Duodenal mucosa (tissue), 2 donors: ENCODE data around the gene C3orf62.

Experiments
- H3K27ac ChIP-seq: one replicate; pipeline ENCODE4 v1.7.0; 2013; ENCODE audit warnings: low read depth, low read length
- H3K27me3 ChIP-seq, 2 donors: one replicate each; pipeline ENCODE4 v1.7.0; 2013; ENCODE audit warnings: low read length in 2 of 2, control low read depth in 1 of 2; ENCODE audit not compliant: insufficient read depth in 2 of 2, control insufficient read depth in 1 of 2
- H3K36me3 ChIP-seq, 2 donors: one replicate each; pipeline ENCODE4 v1.7.0; 2013; ENCODE audit warnings: low read length in 2 of 2, control low read depth in 1 of 2; ENCODE audit not compliant: insufficient read depth in 2 of 2, control insufficient read depth in 1 of 2
- H3K4me1 ChIP-seq, 2 donors: one replicate each; pipeline ENCODE4 v1.7.0; 2013; ENCODE audit warnings: low read length in 2 of 2, control low read depth in 1 of 2; ENCODE audit not compliant: insufficient read depth in 2 of 2, control insufficient read depth in 1 of 2
- H3K4me3 ChIP-seq, 2 donors: one replicate each; pipeline ENCODE4 v1.7.0; 2013; ENCODE audit warnings: low read length in 2 of 2, low read depth in 1 of 2
- H3K9ac ChIP-seq, 2 donors: one replicate each; pipeline ENCODE4 v1.7.0; 2013; ENCODE audit warnings: low read length in 2 of 2, low read depth in 1 of 2
- H3K9me3 ChIP-seq, 2 donors: one replicate each; pipeline ENCODE4 v1.7.0; 2013; ENCODE audit warnings: low read length in 2 of 2, control low read depth in 1 of 2; ENCODE audit not compliant: control insufficient read depth in 1 of 2

C3orf62 gene

DNA sequence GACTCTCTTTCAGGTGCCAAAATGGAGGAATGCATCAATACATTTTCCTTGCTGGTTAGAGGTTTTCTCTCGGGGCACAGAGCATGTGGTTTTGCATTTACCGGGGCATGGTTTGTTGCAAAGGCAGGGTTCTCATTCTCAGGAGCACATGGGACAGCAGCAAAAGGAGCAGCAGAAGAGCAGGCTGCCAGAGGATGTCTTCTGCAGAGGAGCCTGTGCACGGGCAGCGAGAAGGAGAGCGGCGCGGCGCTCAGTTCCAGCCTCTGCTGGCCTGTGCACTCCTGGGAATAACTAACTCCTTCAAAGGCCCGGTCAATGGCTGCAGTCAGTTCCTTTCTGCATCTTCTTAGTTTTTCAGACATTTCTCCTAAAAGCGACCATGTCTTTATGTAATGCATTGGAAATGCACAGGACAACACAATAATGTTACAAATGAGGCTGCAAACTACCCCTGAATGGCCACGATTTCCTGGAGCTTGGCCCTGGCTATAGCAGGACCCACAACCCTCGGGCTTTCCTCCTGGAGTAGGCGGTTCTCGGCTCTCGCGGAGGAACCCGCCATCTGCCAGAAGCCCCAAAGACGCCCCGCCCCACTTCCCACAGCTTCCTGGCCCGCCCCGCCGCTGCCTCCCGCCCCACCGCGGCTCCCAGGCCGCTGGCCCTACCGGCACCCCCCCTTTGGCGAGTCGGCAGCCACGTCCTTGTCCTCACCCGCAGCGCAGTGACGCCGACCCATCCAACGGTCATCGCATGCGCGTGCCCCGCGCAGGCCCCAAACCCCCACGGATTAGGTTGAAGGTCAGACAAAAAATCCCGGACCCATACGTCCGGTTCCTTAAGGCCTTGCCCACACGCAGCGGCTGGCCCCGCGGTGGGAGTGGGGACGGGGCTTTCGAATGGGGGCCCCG lies at the start of gene C3orf62:
TSS of gene C3orf62 (minus strand) at position 758 of the 908 bp plus-strand sequence. CDS start at position 398, 360 bp downstream.
- Histone ChIP-seq H3K4me1 (peaks cover 17 to 18% of the 10 kb centered on the region in 2 donors), H3K27me3 (no peaks in the 10 kb centered on the region), H3K36me3 (peaks cover 11 to 17% of the 10 kb centered on the region in 2 donors), H3K9me3 (no peaks in the 10 kb centered on the region), H3K27ac (peak within 1 kb of the TSS; percentile 81), H3K9ac (peak within 1 kb of the TSS; percentile 68 to 77), H3K4me3 (peak within 1 kb of the TSS; percentile 75 to 80)

DNA sequence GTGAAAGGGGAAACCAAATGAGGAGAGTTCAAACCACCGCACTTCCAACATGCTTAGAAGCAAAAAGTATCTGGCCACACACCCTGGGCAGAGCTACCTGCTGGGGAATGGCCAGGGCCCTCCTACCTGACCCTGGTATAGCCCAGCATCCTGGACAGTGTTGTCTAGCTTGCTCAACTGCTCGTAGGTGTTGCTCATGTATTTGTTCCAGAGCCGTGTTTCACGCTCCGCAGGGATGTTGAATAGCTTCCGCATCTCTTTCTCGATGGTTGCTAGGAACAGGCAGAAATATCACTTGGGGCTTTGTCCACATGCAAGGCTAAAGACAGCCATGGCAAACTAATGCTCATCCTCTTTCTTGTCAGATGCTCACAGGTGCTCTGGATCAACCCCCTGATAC lies 47.7 kb upstream of the C3orf62 start:
- Histone ChIP-seq H3K9me3 (no peaks in the 10 kb centered on the region), H3K9ac (no peak overlapping the region), H3K4me1 (no peaks in the 10 kb centered on the region), H3K27ac (no peak overlapping the region), H3K27me3 (no peaks in the 10 kb centered on the region), H3K4me3 (no peak overlapping the region), H3K36me3 (peaks cover 36 to 88% of the 10 kb centered on the region in 2 donors)

DNA sequence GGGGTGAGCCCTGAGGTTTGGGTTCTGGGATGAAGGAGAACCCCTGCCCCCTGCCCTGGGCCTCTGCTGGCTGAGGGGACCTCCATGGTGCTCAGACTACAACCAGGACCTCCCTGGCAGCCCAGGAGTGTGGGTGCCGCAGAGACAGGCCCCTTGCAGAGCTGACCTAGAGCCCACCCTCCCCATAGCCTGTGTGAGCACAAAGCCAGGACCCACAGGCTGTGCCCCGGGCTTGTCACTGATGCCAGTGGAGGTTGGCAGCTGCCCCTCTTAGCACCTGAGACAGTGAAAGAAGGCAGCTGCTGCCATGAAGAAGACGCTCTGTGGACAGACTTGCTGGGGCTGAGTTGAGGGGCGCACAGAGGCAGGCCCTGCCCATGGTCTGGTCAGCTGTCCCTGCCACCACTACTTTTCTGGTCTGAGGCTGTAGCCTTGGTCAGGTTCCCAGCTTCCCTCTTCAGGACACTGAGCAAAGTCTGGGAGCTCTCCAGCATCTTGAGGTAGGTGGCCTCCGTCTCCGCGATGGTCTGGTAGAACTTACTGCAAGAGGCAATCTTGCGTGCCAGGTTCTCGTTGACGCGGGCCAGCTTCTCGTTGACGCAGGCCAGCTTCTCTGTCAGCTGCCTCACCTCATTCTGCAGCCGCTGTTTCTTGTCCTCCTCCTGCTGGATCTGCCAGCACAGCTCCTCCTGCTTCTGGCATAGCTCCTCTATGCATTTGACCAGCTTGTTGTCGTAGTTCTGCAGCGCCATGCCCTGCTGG lies 39.8 kb upstream of the C3orf62 start:
- H3K4me3 ChIP-seq: no peak overlapping the region
- peaks cover 16 to 70% of the 10 kb centered on the region in 2 donors for H3K36me3 ChIP-seq
- no peak overlapping the region for H3K27ac ChIP-seq
- H3K9ac ChIP-seq: no peak overlapping the region
- no peaks in the 10 kb centered on the region for H3K9me3 ChIP-seq
- H3K4me1 ChIP-seq: no peaks in the 10 kb centered on the region
- no peaks in the 10 kb centered on the region for H3K27me3 ChIP-seq

DNA sequence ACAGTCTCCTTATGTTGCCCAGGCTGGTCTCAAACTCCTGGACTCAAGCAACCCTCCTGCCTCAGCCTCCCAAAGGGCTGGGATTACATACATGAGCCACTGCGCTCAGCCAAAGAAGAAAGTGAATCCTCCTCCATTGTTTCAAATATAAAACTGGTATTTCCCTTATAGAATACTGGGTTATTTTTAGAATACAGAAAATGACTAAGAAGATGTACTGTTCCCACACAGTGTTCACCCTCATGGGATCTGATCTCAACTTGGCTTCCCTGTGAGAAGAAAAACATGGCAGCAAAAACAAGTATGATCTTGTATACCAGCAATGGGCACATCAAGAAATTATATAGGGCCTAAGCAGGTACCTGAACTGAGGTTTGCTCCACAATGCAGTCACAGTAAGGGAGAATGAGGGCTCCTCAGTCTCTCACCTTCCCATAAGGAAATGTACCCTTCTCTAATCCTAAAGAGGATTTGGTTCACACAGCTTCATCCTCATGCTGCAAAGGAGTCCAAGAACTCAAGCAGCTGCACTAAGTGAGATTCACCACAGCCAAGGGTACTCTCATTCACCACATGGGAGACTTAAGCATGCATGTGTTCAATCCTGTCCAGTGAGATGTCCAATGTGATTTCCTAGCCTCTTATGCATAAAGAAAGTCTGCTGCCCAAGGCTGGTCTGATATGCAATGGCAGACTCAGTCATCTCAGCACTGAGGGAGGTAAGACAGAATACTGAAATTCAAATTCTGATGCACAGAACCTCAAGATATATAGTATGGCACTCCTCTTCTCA lies 37.1 kb upstream of the C3orf62 start:
- H3K36me3 ChIP-seq: peaks cover 18 to 62% of the 10 kb centered on the region in 2 donors
- no peak overlapping the region for H3K9ac ChIP-seq

DNA sequence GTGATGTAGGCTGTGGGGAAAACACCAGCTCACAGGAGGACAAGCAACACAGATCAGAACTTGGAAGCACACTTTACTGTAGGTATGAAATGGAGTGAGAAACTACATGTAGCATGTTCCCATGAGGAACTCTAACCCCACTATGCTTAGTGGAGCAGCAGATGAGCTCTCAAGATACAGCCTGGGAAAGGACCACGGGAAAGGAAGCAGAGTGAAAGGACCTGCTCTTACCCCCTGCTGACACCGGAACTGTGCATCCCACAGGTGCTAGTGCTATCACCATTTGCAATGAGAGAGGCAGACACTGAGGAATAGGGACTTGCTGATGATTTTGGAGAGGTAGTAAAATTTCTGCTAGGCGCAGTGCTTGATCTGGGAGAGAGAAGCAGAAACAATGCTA lies 34.3 kb upstream of the C3orf62 start:
- Histone ChIP-seq H3K36me3 (peaks cover 18 to 57% of the 10 kb centered on the region in 2 donors), H3K9me3 (no peaks in the 10 kb centered on the region), H3K4me3 (no peak overlapping the region), H3K27ac (no peak overlapping the region), H3K27me3 (no peaks in the 10 kb centered on the region), H3K4me1 (no peaks in the 10 kb centered on the region), H3K9ac (no peak overlapping the region)

More for the DNA sequence above, 37.1 kb upstream of the C3orf62 start:
- H3K27ac ChIP-seq: no peak overlapping the region
- no peaks in the 10 kb centered on the region for H3K27me3 ChIP-seq
- no peaks in the 10 kb centered on the region for H3K4me1 ChIP-seq
- H3K4me3 ChIP-seq: no peak overlapping the region
- no peaks in the 10 kb centered on the region for H3K9me3 ChIP-seq

DNA sequence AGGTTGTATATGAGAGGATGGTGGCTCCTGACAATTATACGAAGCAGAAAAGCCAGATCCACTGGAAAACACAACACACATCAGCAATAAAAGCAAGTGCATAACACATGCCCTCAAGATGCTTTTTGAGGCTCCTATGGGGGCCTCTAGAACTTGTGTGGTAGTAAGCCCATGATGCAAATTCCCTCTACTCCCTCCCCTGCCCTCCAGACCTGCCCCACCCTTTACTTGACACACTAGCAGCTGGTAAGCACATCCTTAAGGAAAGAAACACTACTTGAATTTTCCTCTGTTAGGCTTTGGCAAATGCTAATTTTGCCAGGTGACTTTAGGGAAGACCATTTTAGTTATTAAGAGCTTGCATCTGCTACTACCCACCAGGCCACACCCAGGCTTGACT lies 33.6 kb upstream of the C3orf62 start:
- H3K27ac ChIP-seq: no peak overlapping the region
- H3K36me3 ChIP-seq: peaks cover 19 to 60% of the 10 kb centered on the region in 2 donors

DNA sequence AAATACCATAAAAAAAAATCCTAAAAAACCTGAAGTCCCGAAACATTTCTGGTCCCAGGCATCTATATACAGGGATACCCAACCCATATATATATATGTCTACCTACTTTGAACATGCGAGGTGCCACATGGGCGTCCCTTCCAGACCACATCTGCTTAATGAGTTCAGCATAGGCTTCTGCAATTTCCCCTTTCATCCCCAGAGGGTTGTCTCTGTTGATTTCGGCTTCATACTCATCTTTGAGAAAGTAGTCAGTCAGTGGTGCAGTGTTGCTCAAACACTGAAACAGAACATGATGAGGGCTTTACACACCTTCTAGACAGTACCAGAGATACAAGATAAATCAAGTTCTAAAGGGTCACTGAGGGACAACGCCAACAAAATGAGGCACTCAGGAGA lies 28.6 kb upstream of the C3orf62 start:
- no peaks in the 10 kb centered on the region for H3K27me3 ChIP-seq
- H3K4me1 ChIP-seq: no peaks in the 10 kb centered on the region
- H3K36me3 ChIP-seq: peaks cover 28 to 73% of the 10 kb centered on the region in 2 donors
- no peak overlapping the region for H3K9ac ChIP-seq
- H3K4me3 ChIP-seq: no peak overlapping the region
- no peaks in the 10 kb centered on the region for H3K9me3 ChIP-seq
- H3K27ac ChIP-seq: no peak overlapping the region

More for the DNA sequence above, 33.6 kb upstream of the C3orf62 start:
- Histone ChIP-seq H3K27me3 (no peaks in the 10 kb centered on the region), H3K9me3 (no peaks in the 10 kb centered on the region), H3K4me1 (no peaks in the 10 kb centered on the region), H3K4me3 (no peak overlapping the region), H3K9ac (no peak overlapping the region)

DNA sequence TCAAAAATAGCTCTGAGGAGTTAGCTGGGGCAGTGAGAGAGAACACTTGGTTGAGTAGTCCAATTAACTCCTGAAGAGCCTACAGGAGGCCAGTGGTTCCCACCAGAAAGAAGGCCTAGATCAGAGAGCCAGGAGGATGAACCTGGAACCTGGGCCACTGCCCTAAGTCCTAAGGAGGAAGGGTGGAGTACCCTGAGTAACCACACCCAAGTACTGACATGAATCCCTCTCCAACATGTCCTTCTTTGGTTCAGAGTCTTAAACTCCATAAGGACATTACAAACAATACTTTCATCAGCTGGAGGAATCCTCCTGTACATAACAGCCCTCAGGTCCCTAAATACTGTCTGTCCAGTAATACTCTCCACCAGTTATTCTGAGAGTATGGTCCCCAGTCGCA lies 25.6 kb upstream of the C3orf62 start:
- H3K9me3 ChIP-seq: no peaks in the 10 kb centered on the region
- no peak overlapping the region for H3K4me3 ChIP-seq
- no peak overlapping the region for H3K9ac ChIP-seq
- H3K27ac ChIP-seq: no peak overlapping the region
- peaks cover 45 to 80% of the 10 kb centered on the region in 2 donors for H3K36me3 ChIP-seq
- H3K4me1 ChIP-seq: no peaks in the 10 kb centered on the region
- H3K27me3 ChIP-seq: no peaks in the 10 kb centered on the region

DNA sequence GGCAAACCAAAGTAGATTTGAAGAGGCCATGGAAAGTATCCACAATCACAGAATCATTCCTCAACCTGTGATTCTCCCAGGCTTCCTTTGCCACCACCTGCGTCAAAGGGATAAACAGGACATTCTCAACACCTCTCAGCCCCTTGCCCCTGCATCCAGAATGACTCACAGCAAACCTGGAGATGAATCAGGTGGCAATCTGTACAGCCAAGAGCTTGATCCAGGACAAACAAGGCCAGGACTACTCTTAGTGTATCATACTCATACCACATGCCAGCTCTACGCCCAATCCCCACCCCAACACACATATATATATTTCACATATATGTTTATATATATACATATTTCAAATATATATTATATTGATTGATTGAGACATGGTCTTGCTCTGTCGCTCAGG lies 23.6 kb upstream of the C3orf62 start:
- H3K9me3 ChIP-seq: no peaks in the 10 kb centered on the region
- no peak overlapping the region for H3K4me3 ChIP-seq
- H3K27me3 ChIP-seq: no peaks in the 10 kb centered on the region
- peaks cover 55 to 79% of the 10 kb centered on the region in 2 donors for H3K36me3 ChIP-seq
- no peaks in the 10 kb centered on the region for H3K4me1 ChIP-seq
- H3K9ac ChIP-seq: no peak overlapping the region
- no peak overlapping the region for H3K27ac ChIP-seq
